SJSA1 (cell line): ENCODE data around the gene KDM5A. TPM values are rescaled to one million over a fixed set of nuclear protein-coding genes. Genes with fewer than 3 reads are reported as not detected.
"Not testable (repeated sequence)": the region's sequence is repeated elsewhere in the genome, so short reads cannot be mapped to it uniquely, and the experiment has no call there.

Source experiments
- DNase-seq, 2 experiments: peaks; one replicate each; pipeline ENCODE4 v3.0.0-alpha.2; 2015 to 2020; ENCODE audit warnings: low spot score in 2 of 2, low read depth in 1 of 2
- H3K27ac ChIP-seq: fragments of 250-450 bp; sonication (Bioruptor Pico); 2 replicates; pipeline ENCODE4 v1.5.1; 2020; ENCODE audit warnings: mild to moderate bottlenecking, moderate library complexity
- H3K27me3 ChIP-seq: fragments of 250-450 bp; sonication (Bioruptor Pico); replicated peaks from 2 replicates; pipeline ENCODE4 v1.5.1; 2020; ENCODE audit warnings: mild to moderate bottlenecking, moderate library complexity
- H3K36me3 ChIP-seq: fragments of 250-450 bp; sonication (Bioruptor Pico); 2 replicates; pipeline ENCODE4 v1.5.1; 2020; ENCODE audit warnings: mild to moderate bottlenecking
- H3K4me1 ChIP-seq: fragments of 250-450 bp; sonication (Bioruptor Pico); replicated peaks from 2 replicates; pipeline ENCODE4 v1.6.1; 2021; ENCODE audit warnings: mild to moderate bottlenecking
- H3K4me3 ChIP-seq: fragments of 250-450 bp; sonication (Bioruptor Pico); 2 replicates; pipeline ENCODE4 v1.5.1; 2020; ENCODE audit warnings: mild to moderate bottlenecking
- H3K9me3 ChIP-seq: fragments of 250-450 bp; sonication (Bioruptor Pico); replicated peaks from 2 replicates; pipeline ENCODE4 v1.5.1; 2020; ENCODE audit warnings: mild to moderate bottlenecking
- total RNA-seq: library from RNA; depleted of rRNA; stranded (reverse); fragments of >200 nt; shearing (Covaris generic); gene quantifications from 2 replicates; pipeline ENCODE4 v1.2.3, GENCODE V29; 2014

Gene KDM5A
- total RNA-seq, 1 experiment from 2014 or later, result 65.3 TPM

- H3K4me3 ChIP-seq, result no peak overlapping the region
- H3K9me3 ChIP-seq, result no peaks in the 10 kb centered on the region
- no peaks in the 10 kb centered on the region for H3K27me3 ChIP-seq
- H3K4me1 ChIP-seq, result no peaks in the 10 kb centered on the region
- no peak overlapping the region for H3K27ac ChIP-seq
- DNase-seq, result no peak
- peaks cover 91% of the 10 kb centered on the region for H3K36me3 ChIP-seq
These were observed 70.2 kb downstream of the KDM5A start for GRCh38 chr12:318759-319515.

- peaks cover 13% of the 10 kb centered on the region for H3K4me1 ChIP-seq
- H3K36me3 ChIP-seq, result peaks cover 93% of the 10 kb centered on the region
- no peak overlapping the region for H3K27ac ChIP-seq
- H3K27me3 ChIP-seq, result no peaks in the 10 kb centered on the region
- no peaks in the 10 kb centered on the region for H3K9me3 ChIP-seq
- no peak for DNase-seq
- no peak overlapping the region for H3K4me3 ChIP-seq
These were observed 80.6 kb downstream of the KDM5A start for GRCh38 chr12:308511-308910.

- H3K4me3 ChIP-seq, result no peak overlapping the region
- peaks cover 13% of the 10 kb centered on the region for H3K4me1 ChIP-seq
- DNase-seq, result no peak
- no peaks in the 10 kb centered on the region for H3K9me3 ChIP-seq
- no peaks in the 10 kb centered on the region for H3K27me3 ChIP-seq
- H3K36me3 ChIP-seq, result peaks cover 96% of the 10 kb centered on the region
- no peak overlapping the region for H3K27ac ChIP-seq
These were observed 81.7 kb downstream of the KDM5A start for GRCh38 chr12:307406-307805.

- H3K36me3 ChIP-seq, result peaks cover 82% of the 10 kb centered on the region
- no peaks in the 10 kb centered on the region for H3K27me3 ChIP-seq
- H3K4me3 ChIP-seq, result no peak overlapping the region
- DNase-seq, result peak in 1 of 2 experiments; percentile 55
- peak overlapping the region; percentile 11; the same call in 1 of the 2 replicates for H3K27ac ChIP-seq
- H3K4me1 ChIP-seq, result peaks cover 13% of the 10 kb centered on the region
- no peaks in the 10 kb centered on the region for H3K9me3 ChIP-seq
These were observed 84.3 kb downstream of the KDM5A start for GRCh38 chr12:304805-305204.

GRCh38 chr12:302766-303165 is 86.4 kb downstream of the KDM5A start:
- H3K27me3 ChIP-seq, H3K27ac ChIP-seq, DNase-seq, H3K4me3 ChIP-seq, H3K9me3 ChIP-seq: not testable (repeated sequence)
- Histone ChIP-seq H3K4me1 (peaks cover 13% of the 10 kb centered on the region), H3K36me3 (peaks cover 68% of the 10 kb centered on the region)

- H3K4me1 ChIP-seq, DNase-seq, H3K27me3 ChIP-seq, H3K4me3 ChIP-seq, H3K27ac ChIP-seq, H3K9me3 ChIP-seq: not testable (repeated sequence)
- H3K36me3 ChIP-seq, result peaks cover 69% of the 10 kb centered on the region
These were observed 89.0 kb downstream of the KDM5A start for GRCh38 chr12:300166-300565.

- not testable (repeated sequence) for H3K27me3 ChIP-seq, H3K4me3 ChIP-seq, H3K9me3 ChIP-seq, H3K4me1 ChIP-seq, H3K27ac ChIP-seq, DNase-seq
- peaks cover 72% of the 10 kb centered on the region for H3K36me3 ChIP-seq
These were observed 89.6 kb downstream of the KDM5A start for GRCh38 chr12:299511-299910.

- not testable (repeated sequence) for H3K4me3 ChIP-seq, DNase-seq, H3K9me3 ChIP-seq, H3K27ac ChIP-seq, H3K27me3 ChIP-seq, H3K4me1 ChIP-seq
- H3K36me3 ChIP-seq, result peaks cover 70% of the 10 kb centered on the region
These were observed 91.1 kb downstream of the KDM5A start for GRCh38 chr12:298059-298458.

- Histone ChIP-seq H3K4me1 (no peaks in the 10 kb centered on the region), H3K4me3 (no peak overlapping the region), H3K27ac (no peak overlapping the region), H3K27me3 (no peaks in the 10 kb centered on the region), H3K9me3 (no peaks in the 10 kb centered on the region), H3K36me3 (peaks cover 75% of the 10 kb centered on the region)
- DNase-seq, result no peak
These were observed 94.0 kb downstream of the KDM5A start for GRCh38 chr12:295132-295531.

- Histone ChIP-seq H3K9me3 (no peaks in the 10 kb centered on the region), H3K4me1 (peaks cover 2% of the 10 kb centered on the region; the same call in 1 of the 2 replicates), H3K27me3 (no peaks in the 10 kb centered on the region), H3K4me3 (no peak overlapping the region), H3K36me3 (peaks cover 65% of the 10 kb centered on the region), H3K27ac (no peak overlapping the region)
- DNase-seq, result no peak
These were observed 95.9 kb downstream of the KDM5A start for GRCh38 chr12:293199-293598.

GRCh38 chr12:292186-292585 is 96.9 kb downstream of the KDM5A start:
- no peak overlapping the region for H3K4me3 ChIP-seq
- peaks cover 70% of the 10 kb centered on the region for H3K36me3 ChIP-seq
- no peaks in the 10 kb centered on the region for H3K27me3 ChIP-seq
- peaks cover 2% of the 10 kb centered on the region; the same call in 1 of the 2 replicates for H3K4me1 ChIP-seq
- no peaks in the 10 kb centered on the region for H3K9me3 ChIP-seq
- no peak overlapping the region for H3K27ac ChIP-seq
- no peak for DNase-seq

GRCh38 chr12:291153-291723 is 97.9 kb downstream of the KDM5A start:
- Histone ChIP-seq H3K4me1 (peaks cover 2% of the 10 kb centered on the region; the same call in 1 of the 2 replicates), H3K4me3 (no peak overlapping the region), H3K36me3 (peaks cover 70% of the 10 kb centered on the region), H3K27me3 (no peaks in the 10 kb centered on the region), H3K27ac (no peak overlapping the region), H3K9me3 (no peaks in the 10 kb centered on the region)
- no peak for DNase-seq

- H3K4me1 ChIP-seq, result peaks cover 2% of the 10 kb centered on the region; the same call in 1 of the 2 replicates
- peak overlapping the region; percentile 5; the same call in 1 of the 2 replicates for H3K27ac ChIP-seq
- DNase-seq, result peak in 1 of 2 experiments; percentile 16
- H3K9me3 ChIP-seq, result no peaks in the 10 kb centered on the region
- no peaks in the 10 kb centered on the region for H3K27me3 ChIP-seq
- no peak overlapping the region for H3K4me3 ChIP-seq
- peaks cover 65% of the 10 kb centered on the region for H3K36me3 ChIP-seq
These were observed 100.4 kb downstream of the KDM5A start for GRCh38 chr12:288687-289086.

- Histone ChIP-seq H3K9me3 (no peaks in the 10 kb centered on the region), H3K4me1 (peaks cover 2% of the 10 kb centered on the region; the same call in 1 of the 2 replicates), H3K27me3 (no peaks in the 10 kb centered on the region), H3K27ac (no peak overlapping the region), H3K36me3 (peaks cover 64% of the 10 kb centered on the region), H3K4me3 (no peak overlapping the region)
- no peak for DNase-seq
These were observed 102.4 kb downstream of the KDM5A start for GRCh38 chr12:286531-287300.
